A673 (cell line): ENCODE data around the gene DNLZ.

Experiments
- CTCF ChIP-seq: fragments of 300-800, 200-600 bp; sonication (generic); conservative IDR thresholded peaks from 2 replicates; pipeline ENCODE4 v1.5.1; 2017; ENCODE audit warnings: low read depth, mild to moderate bottlenecking, antibody characterized with exemption, low read length, moderate library complexity, mixed read lengths
- EZH2 ChIP-seq: fragments of 200-600 bp; sonication (generic); IDR thresholded peaks from 2 replicates; pipeline ENCODE4 v1.6.1; 2017; ENCODE audit warnings: borderline replicate concordance, low read depth, mild to moderate bottlenecking, mixed read lengths, antibody characterized with exemption, low read length; ENCODE audit not compliant: poor library complexity, severe bottlenecking

GRCh38 chr9:136309806-136310220 lies 53.7 kb downstream of the DNLZ start:
- TF ChIP-seq CTCF (no peak), EZH2 (no peak)
